ENCODE results near the gene ARHGDIB. TPM values are rescaled to one million over a fixed set of nuclear protein-coding genes. Genes with fewer than 3 reads are reported as not detected.
A peak's percentile ranks its signal among the peaks of the same experiment; 100 is the strongest.

ARHGDIB gene
- total and polyA plus RNA-seq, 2 experiments from 2014 or later = 0.89 TPM; not detected in 1

GRCh38 chr12:14906114-14906513, 55.3 kb downstream of the ARHGDIB start:
- Mint-ChIP-seq H3K4me1 (peaks cover 4% of the 10 kb centered on the region; the same call in 1 of the 3 replicates), H3K36me3 (ENCODE audit: low read depth) (no peaks in the 10 kb centered on the region), H3K9me3 (no peaks in the 10 kb centered on the region), H3K27ac (no peak overlapping the region), H3K4me3 (no peak overlapping the region), H3K27me3 (ENCODE audit: insufficient read depth, low read depth, poor library complexity) (peaks cover 2% of the 10 kb centered on the region)
- DNase-seq (ENCODE audit: low spot score) (no peak), ATAC-seq (no peak)
- H3K4me1 ChIP-seq (ENCODE audit: insufficient read depth) = no peaks in the 10 kb centered on the region
- H3F3A ChIP-seq (replicated peaks; ENCODE audit: low read depth) = no peaks in the 10 kb centered on the region
- no peaks in the 10 kb centered on the region for H3K27me3 ChIP-seq (ENCODE audit: insufficient read depth)
- H3K4me2 ChIP-seq = no peak overlapping the region
- H3K79me2 ChIP-seq (replicated peaks; ENCODE audit: insufficient read depth) = no peaks in the 10 kb centered on the region
- no peaks in the 10 kb centered on the region for H3K36me3 ChIP-seq (ENCODE audit: insufficient read depth)
- no peaks in the 10 kb centered on the region for H4K20me1 ChIP-seq (replicated peaks; ENCODE audit: insufficient read depth)
- H3K27ac ChIP-seq (ENCODE audit: low read depth) = no peak overlapping the region
- H3K4me3 ChIP-seq = no peak overlapping the region
- no peak overlapping the region for H2AFZ ChIP-seq
- TF ChIP-seq CREB1 (CRISPR knock-in tag; IDR thresholded peaks at IDR 0.05; ENCODE audit: low read depth) = no peak
- no peak for TF ChIP-seq STAT1 (IDR thresholded peaks at IDR 0.05; ENCODE audit: unreplicated experiment)
- no peak for TF ChIP-seq ETS1 (IDR thresholded peaks at IDR 0.05)
- no peak for TF ChIP-seq ZNF114 (CRISPR knock-in tag; IDR thresholded peaks at IDR 0.05)
- TF ChIP-seq REST (IDR thresholded peaks at IDR 0.05; ENCODE audit: unreplicated experiment) = no peak
- H3K9me2 ChIP-seq (ENCODE audit: insufficient read depth) = 0 out of 2 replicates have a peak, but pooled peaks cover 8% of the 10 kb centered on the region

- Mint-ChIP-seq H3K27me3 (ENCODE audit: insufficient read depth, low read depth, poor library complexity) (peaks cover 2% of the 10 kb centered on the region), H3K27ac (no peak overlapping the region), H3K9me3 (no peaks in the 10 kb centered on the region), H3K36me3 (ENCODE audit: low read depth) (no peaks in the 10 kb centered on the region), H3K4me3 (no peak overlapping the region), H3K4me1 (peaks cover 4% of the 10 kb centered on the region; the same call in 1 of the 3 replicates)
- DNase-seq (ENCODE audit: low spot score) (peak; percentile 21), ATAC-seq (no peak)
- Histone ChIP-seq H3K4me2 (no peak overlapping the region), H3K36me3 (ENCODE audit: insufficient read depth) (no peaks in the 10 kb centered on the region), H3K27ac (ENCODE audit: low read depth) (no peak overlapping the region), H3K27me3 (ENCODE audit: insufficient read depth) (no peaks in the 10 kb centered on the region), H3F3A (replicated peaks; ENCODE audit: low read depth) (no peaks in the 10 kb centered on the region), H3K4me3 (no peak overlapping the region), H3K79me2 (replicated peaks; ENCODE audit: insufficient read depth) (no peaks in the 10 kb centered on the region), H3K4me1 (ENCODE audit: insufficient read depth) (no peaks in the 10 kb centered on the region), H2AFZ (peak overlapping the region; percentile 73; the same call in 1 of the 2 replicates), H4K20me1 (replicated peaks; ENCODE audit: insufficient read depth) (no peaks in the 10 kb centered on the region), H3K9me2 (ENCODE audit: insufficient read depth) (0 out of 2 replicates have a peak, but pooled peaks cover 8% of the 10 kb centered on the region)
- TF ChIP-seq ZNF462 (CRISPR knock-in tag; IDR thresholded peaks at IDR 0.05) (no peak), CREB1 (CRISPR knock-in tag; IDR thresholded peaks at IDR 0.05; ENCODE audit: low read depth) (no peak), JUNB (IDR thresholded peaks at IDR 0.05; ENCODE audit: unreplicated experiment) (no peak), ETS1 (IDR thresholded peaks at IDR 0.05) (no peak), STAT1 (IDR thresholded peaks at IDR 0.05; ENCODE audit: unreplicated experiment) (no peak), POLR2AphosphoS5 (IDR thresholded peaks at IDR 0.05; ENCODE audit: low read depth) (no peak)
Observed at GRCh38 chr12:14905269-14906004, 56.0 kb downstream of the ARHGDIB start.
